Measurements from ENCODE around the gene CARD9.
A peak's percentile ranks its signal among the peaks of the same experiment; 100 is the strongest.

CARD9 gene

DNA sequence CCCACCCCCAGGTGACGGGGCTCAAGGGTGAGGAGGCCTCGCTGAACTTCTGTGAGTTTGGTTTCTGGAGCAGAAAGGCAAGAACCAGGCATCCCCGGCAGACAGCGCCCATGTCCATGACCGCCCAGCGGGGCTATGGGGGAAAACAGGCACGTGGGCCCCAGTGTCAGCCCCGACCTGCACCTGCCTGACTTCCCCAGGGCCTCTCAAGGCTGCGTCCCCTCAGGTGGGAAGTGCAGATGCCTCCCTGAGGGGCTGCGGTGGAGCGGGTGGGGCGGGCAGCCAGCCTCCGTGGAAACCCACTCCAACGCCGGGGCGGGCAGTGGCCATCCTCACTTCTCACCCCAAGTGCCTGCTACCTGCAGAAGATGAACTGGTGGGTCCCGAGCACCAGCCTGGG is 6.9 kb upstream of the CARD9 start:
- DNase-seq (ENCODE audit: low read depth): no peak

DNA sequence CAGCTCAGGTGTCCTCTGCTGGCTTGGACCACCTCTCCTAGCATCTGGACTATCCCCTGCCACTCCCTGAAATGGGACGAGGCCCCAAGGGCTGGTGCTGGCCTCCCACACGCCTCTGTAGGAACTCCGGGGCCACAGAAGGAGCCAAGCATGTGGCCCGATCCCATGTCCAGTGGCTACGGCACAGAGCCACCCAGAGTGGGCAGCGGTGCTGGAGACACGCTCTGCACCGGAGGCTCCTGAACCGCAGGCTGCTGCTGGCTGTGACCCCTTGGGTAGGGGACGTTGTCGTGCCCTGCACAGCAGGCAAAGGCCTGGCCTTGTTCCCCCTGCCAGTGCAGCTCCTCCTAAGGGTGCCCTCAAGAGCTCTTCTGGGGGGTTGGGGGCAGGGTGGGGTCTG is 6.4 kb upstream of the CARD9 start:
- no peak for DNase-seq (ENCODE audit: low read depth)

DNA sequence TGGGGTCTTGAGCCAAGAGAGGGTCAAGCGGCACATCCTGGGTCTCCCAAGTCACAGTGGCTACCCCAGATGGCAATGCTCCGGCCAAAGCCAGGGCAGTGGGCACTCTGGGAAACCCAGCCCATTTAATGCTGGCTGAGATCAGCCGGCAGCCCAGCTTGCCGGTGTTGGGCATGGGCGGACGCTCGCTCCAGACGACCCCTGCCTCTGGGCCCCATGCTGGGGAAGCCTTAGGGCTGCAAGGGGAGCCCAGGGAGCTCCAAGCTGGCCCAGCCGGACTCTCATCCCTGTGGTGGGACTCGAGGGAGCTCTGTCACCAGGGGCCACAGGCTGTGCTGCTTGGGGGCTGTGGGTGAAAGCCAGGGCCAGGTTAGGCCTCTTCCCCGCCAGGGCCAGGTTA is 5.9 kb upstream of the CARD9 start:
- DNase-seq (ENCODE audit: low read depth): no peak

DNA sequence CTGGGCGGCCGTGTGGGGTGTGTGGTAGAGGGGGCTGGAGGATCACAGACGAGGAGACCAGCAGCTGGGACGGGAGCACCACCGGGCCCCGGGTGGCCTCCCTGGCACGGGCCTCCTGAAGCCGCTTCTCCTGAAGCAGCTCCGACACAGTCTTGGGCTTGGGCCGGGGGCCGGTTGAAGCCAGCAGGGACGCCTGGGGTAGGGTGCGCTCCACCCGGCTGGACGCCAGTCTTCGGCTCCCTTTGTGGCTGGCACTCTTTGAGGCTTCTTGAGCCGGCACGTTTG is 5.5 kb upstream of the CARD9 start:
- DNase-seq (ENCODE audit: low read depth): no peak

DNA sequence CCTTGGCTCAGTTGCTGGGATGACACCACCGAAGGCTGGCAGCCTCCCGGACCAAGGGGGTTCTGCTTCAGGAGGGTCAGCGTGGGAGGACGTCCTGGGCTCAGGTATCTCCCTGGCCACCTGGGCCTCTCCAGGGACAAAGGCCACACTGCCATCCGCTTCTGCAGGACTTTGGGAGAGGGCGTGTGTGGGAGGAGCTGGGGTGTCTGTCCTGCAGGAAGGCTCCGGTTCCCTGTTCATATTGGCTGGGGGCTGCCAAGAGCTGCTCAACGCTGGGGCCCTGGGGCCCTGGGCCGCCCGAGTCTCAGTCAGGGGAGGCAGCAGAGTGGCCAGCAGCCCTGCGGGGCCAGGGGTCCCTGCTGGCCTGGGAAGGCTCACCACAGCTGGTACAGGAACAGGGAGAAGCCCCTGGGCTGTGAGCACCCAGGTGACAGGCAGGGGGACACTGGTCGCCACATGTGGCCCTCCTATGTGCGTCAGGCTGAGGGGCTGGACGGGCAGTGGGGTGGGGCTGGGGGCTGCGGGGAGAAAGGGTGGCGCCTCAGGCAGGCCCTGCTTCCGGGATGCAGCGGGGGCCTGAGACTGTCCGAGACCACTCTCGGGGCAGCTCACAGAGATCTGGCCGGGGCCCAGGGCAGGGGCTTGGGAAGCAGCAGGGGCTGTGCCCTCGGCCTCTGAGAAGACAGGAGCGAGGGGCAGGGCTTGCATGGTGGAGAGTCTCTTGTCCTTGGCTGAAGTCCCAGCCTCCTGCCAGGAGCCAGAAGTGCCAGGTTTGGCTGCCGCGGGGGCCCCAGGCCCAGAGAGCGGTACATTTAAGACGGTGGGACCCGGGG is 4.9 kb upstream of the CARD9 start:
- DNase-seq (ENCODE audit: low read depth): no peak

DNA sequence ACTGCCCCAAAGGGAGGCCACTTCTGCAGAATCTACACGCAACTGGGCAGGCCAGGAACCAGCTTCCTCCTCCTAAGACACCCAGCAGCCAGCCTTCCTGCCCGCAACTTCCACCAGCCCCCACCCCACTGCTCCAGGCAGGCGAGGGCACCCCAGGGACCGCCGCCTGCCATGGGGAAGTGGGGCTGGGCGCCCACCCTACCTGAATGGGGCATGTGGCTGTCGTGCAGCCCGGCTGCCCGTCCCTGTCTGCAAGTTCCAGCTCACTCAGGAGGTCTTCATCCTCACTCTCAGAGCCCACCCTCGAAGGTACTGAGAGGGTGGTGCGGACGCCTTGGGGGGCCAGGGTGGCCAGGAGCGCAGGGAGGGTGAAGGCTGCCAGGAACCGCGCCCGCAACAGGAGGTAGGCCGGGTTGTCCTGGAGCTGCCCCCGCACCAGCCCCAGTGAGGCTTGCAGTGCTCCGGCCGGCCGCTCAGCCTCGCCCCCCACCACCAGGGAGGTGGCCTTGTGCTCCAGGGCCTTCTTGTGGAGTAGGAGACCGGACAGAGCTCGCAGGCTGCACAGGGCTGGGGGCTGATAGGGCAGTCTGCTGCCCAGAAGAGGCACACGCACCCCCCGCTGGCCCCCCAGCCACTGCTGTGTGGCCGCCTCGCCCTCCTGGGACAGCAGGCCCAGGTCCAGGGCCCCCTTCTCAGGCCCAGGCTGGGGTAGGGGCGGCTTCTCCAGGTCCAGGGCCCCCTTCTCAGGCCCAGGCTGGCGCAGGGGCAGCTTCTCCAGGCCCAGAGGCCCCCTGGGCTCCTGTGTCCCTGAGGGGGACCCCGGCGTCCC is 4.1 kb upstream of the CARD9 start:
- DNase-seq (ENCODE audit: low read depth): no peak

DNA sequence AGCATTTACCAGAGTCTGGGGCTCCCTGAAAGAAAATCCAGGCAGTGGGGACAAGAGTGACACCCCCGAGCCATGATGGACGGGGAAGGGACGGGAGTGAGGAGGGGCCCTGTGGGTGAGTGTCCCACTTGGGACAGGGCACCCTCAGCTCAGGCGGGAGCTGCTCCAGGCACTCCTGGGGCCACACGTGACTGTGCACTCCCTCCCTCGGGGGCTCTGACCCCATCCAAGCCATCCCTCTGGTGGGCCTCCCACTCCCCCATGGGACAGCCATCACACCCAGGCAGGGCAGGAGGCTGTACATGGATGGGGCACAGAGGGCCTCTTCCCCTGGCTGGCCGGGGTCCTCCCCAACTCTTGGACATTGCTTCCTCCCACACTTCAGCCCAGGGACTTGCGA is 3.0 kb upstream of the CARD9 start:
- DNase-seq (ENCODE audit: low read depth): no peak

DNA sequence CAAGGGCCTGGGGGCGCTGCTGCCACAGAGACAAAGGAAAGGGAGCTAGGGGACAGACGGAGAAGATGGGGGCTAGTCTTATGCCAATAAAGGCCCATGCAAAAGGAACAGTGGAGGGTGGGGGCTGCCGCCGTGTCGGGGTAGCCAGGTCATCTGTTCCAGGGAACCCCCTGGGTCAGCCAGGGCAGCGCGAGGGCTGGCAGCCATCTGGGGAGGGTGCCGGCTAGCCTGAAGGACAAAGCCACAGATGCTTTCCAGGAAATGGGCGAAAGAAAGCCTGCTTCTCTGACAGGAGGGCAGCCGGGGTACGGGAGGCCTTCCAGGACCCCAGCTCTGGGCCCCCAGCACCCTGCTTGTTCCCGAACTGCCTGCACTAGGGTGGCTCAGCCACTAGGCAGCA is 1.6 kb upstream of the CARD9 start:
- no peak for DNase-seq (ENCODE audit: low read depth)

DNA sequence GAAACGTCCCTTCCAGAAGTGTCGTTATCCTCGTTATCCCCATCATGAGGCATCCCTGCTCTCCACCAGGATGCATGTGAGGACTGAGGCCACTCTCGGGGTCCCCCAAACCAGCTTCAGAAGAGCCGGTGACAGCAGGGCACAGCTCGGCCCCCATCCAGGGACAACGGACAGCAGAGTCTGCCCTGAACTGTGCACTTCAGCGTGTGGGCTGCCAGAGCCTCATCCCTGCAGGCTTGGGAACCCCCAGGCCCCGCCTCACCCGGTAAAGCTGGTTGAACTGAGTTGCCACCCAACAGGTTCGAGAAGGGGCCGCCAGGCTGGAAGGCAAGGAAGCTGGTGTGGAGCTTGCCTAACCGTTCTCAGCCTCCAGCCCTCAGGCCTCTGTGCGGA is 710 bp upstream of the CARD9 start:
- DNase-seq (ENCODE audit: low read depth): no peak

DNA sequence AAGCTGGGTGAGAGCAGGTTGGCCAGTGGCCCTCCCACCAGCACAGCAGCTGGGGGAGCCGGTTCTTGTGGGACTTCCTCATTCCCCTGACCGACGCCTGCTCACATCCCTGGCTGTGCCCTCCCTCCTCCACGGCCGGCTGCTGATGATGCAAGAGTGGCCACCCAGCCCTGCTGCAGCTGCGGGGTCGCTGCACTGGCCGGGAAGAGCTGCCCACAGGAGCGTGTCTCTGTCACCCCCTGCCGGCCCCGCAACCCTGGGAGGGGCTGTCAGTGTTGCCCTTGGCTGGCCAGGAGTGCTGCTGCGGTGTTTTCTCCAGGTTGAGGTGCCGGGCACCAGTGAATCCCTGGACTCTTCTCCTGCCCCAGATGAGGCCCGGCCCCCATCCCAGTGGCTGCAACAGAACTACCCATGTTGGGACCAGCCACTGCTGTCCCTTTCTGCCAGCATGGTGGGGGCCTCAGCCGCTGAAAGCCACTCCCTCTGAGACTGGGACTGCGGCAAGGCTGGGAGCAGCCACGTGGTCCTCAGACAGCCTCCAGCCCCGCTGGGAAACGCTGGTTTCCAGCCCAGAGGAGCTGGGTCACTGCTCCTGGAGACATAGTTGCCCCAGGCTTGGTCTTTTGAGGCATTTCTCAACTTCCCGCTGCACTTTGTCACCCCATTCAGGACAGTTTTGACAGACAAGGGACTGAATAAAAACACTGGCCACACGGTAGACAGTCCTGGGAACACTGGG is 739 bp downstream of the CARD9 start:
- peak; percentile 69 for DNase-seq (ENCODE audit: low read depth)

DNA sequence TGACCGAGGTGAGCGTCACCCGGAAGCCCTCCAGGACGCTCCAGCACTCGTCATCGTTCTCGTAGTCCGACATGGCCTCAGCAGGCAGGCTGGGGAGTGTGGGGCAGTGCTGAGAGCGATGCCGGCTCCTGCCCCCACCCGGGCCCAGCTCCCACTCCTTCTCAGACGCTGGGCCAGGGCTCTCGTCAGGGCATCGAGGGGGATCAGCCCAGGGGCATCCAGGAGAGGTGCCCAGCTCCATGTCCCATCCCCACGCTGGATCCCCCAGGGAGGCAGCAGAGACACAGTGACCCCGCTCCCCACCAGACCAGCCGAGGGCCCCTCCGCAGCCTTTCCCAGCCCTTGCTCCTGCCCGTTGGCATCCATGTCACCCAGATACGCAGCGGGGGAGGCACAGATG is 1.5 kb downstream of the CARD9 start:
- no peak for DNase-seq (ENCODE audit: low read depth)

DNA sequence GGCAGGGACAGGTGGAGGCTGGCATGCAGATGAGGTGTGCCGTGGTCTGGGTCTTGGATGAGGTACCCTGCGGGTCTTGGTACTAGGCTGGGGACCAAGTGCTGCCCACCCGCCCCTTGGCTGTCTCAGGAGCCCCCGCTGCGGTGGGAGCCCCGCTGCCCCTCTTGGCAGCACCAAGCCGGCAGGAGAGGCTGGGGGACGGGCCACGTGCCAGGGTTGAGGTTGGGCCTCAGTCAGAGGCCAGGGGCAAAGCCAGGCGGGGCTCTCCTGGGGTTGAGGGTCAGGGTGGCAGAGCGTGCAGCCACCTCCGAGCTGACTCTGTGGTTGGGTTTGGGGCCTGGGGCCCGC is 2.0 kb downstream of the CARD9 start:
- no peak for DNase-seq (ENCODE audit: low read depth)

DNA sequence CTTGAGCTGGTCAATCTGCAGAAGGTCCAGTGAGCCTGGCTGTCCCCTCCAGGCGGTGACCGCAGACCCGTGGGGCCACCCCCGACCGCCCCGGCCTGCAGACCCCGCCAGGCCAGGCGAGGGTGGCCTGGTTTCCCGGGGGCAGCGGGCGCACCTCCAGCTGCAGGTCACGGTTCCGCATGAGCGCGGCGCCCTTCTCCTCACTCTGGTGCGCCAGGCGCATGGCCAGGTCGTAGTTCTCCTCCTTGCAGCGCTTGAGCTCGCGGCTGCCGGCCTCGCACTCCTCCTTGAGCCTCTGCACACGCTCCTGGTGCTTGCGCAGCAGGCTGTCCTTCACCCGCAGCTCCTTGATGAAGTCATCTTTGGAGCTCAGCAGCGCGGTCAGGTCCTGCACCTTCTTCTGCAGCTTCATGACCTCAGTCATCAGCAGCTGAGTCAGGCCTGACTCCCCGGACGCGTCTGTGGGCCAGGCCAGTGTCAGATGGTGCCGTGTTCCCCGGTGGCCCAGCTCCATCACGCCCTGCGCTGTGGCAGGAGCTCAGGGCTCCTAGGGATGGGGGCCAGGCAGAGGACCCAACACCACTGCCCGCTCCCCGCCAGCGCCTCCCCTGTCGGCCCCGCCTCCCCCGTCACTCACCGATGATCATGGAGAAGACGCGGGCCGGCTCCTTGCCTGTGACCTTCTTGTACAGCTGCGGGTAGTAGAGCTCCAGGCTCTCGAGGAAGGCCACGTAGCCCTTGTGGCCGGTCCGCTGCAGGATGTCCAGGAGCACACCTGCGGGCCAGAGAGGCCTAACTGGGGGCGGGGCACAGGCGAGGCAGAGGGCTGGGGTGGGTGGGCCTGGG is 2.6 kb downstream of the CARD9 start:
- DNase-seq (ENCODE audit: low read depth): peak; percentile 60

DNA sequence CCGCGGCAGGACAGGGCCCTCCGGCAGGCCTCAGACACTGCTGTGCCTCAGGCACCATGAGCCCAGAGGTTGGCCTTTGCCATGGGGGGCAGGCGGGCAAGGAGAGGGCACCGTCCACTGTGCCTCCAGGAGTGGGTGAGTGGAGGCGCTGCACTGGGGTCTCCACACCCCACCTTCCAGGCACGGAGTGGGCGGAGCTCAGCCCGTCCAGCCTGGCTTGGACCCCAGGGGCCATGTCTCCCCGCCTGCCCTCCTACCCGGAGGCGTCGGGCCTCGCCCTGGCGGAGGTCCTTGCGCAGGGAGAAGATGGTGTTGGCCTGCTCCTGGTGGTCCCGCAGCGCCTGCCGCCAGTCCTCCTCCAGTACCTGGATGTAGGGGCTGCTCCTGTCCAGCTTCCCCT is 3.4 kb downstream of the CARD9 start:
- no peak for DNase-seq (ENCODE audit: low read depth)

DNA sequence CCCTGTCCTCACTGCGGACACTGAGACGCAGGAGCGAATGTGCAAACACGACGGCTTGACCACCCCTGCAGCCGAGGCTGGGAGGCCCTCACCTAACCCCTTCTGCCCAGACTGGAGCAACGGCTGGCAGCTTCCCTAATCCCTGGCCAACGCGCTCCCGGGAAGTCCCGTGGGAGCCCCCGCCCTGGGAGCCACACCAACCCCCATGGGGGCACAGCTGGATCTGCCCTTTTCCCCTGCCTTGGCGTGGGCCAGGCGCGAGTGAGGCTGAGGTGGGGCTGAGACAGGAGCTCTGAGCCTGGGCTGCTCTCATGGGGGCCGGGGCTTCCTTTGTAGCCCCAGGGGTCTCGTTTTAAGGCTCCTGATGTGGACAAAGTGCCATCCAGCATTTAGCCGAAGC is 5.3 kb downstream of the CARD9 start:
- DNase-seq (ENCODE audit: low read depth): no peak

DNA sequence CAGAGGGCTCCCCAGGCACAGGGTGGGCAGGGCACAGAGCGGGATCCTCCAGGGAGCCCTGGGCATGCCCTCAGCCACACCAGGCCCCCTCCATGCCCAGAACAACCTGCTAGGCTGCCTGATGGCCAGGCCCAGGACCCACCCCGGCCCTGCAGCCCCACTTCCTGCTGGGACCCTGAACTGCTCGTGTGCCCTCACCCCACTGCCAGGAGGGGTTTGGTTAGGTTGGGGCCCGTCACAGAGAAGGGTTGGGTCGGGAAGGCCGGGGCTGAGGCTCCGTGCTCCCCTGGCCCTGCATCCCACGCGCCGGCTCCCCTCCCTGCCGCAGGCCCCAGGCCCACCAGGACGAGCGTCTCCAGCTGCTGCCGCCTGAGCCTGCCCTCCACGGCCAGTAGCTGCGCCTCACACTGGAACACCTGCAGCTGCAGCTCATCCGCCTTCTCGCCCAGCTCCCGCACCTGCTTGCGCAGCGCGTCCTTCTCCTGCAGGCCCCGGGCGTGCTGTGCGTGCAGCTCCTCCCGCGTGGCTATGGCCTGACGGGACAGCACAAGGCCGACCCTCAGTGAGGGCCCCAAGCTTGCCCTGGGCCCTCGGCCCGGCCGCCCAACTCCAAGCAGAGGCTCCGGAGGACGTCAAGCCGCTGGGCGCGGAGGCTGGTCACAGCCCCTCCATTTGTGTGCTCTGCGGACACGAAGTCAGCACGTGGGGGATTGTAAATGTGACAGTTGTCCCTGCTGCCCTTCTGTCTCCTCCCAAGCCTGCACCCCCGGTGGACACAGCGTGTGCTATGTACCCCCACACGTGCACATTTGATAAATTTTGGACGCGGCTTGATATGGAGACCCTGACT is 5.9 kb downstream of the CARD9 start:
- DNase-seq (ENCODE audit: low read depth): no peak

DNA sequence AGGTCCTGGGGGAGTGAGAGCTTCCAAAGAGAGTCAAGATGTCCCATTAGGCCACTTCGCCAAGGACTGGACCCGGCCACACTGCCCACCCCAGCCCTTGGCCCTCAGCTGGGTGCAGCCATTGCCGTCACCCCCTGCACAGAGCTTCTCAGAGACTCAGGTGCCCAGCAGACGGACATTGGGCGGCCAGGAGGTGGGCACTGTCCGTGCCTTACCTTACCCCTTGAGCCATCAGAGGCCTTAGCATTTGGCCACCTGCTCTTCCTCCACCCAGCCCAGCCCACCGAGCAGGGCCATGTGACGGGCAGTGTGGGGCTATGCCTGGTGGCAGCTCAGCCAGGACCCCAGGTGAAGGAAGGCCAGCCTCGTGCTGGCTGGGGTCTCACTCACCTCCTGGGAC is 6.6 kb downstream of the CARD9 start:
- no peak for DNase-seq (ENCODE audit: low read depth)

DNA sequence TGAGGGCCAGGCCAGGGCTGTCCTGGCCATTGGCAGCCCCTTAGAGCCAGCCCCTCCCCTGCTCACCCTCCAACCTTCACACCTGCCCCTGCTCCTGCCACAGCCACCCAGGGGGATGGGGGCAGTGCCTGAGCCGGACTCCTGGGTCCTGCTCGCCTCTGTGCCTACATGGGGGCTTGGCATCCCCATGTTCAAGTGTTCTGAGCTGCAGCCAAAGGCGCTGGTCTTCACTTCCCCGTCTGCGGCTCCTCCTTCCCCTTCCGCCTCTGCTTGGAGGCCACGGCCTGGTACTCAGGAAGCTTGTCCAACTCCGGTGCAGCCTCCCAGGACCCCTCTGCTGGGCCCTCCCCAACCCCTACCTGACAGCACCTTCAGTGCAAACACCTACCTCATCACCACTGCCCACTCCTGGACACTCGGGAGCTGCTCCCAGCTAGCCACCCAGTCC is 7.7 kb downstream of the CARD9 start:
- DNase-seq (ENCODE audit: low read depth): no peak

DNA sequence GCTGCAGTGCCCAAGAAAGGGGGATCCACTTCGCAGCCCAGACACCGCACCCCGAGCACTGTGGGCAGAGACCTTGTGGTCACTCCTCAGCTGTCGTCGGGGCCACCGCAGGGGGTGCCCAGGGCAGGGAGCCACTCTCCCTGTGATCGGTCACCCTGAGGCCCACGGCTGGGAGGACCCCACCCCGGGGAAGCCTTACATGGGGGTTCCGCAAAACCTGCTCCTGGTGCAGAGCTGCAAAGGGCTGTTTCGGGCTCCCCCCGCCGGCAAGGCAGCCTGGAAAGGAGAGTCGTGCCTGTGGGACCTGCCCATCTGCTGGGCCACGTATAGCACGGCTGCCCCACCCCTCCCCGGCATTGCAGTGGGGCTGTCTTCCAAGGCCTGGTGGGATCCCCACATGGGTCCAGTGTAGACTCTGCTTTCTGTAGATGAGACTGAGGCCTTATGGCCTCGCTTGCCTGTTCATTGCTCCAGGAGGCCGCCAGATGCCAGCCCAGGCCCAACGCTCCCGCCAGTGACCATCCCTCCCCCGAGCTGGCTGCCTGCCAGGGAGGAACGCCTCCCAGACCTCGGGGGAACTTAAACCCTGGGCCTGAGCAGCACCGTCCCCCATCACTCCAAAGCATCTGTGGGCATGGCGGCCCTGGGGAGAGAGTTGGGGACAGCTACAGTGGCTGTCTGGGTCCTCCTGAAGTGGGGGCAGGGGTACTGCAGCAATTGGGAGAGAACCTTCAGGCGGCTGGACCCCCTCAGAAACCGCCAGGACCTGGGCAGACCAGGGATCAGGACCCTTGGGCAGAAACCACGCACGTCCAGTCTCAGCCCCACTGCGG is 8.3 kb downstream of the CARD9 start:
- no peak for DNase-seq (ENCODE audit: low read depth)

Measured in amniotic epithelial cell (primary cell).